ENCODE results near the gene MXD3.
"Not testable (repeated sequence)": the region's sequence is repeated elsewhere in the genome, so short reads cannot be mapped to it uniquely, and the experiment has no call there.

Gene MXD3

GRCh38 chr5:177311723-177312648 lies at the start of gene MXD3:
Gene MXD3, minus strand, starts transcription at chr5:177311898. Its CDS starts 68 bp downstream, at chr5:177311830.
- peak; percentile 91 for DNase-seq

- DNase-seq, result not testable (repeated sequence)
Measured at GRCh38 chr5:177360740-177361139, 49.0 kb upstream of the MXD3 start.

GRCh38 chr5:177359860-177360259 lies 48.2 kb upstream of the MXD3 start:
- DNase-seq, result no peak

- DNase-seq, result no peak
Measured at GRCh38 chr5:177359451-177359851, 47.8 kb upstream of the MXD3 start.

- no peak for DNase-seq
Measured at GRCh38 chr5:177358370-177358819, 46.7 kb upstream of the MXD3 start.

GRCh38 chr5:177357459-177358351 lies 46.0 kb upstream of the MXD3 start, which contains the start of gene RGS14:
Gene RGS14, plus strand, starts transcription at chr5:177357924. Its CDS starts 101 bp downstream, at chr5:177358025.
- DNase-seq, result peak; percentile 66

GRCh38 chr5:177357146-177357458 lies 45.4 kb upstream of the MXD3 start:
- no peak for DNase-seq

GRCh38 chr5:177356746-177357145 lies 45.0 kb upstream of the MXD3 start:
- DNase-seq, result no peak

- DNase-seq, result no peak
Measured at GRCh38 chr5:177355868-177356168, 44.1 kb upstream of the MXD3 start.

GRCh38 chr5:177355162-177355867 lies 43.6 kb upstream of the MXD3 start:
- DNase-seq, result no peak

GRCh38 chr5:177354711-177355110 lies 43.0 kb upstream of the MXD3 start:
- DNase-seq, result no peak

GRCh38 chr5:177354256-177354655 lies 42.6 kb upstream of the MXD3 start:
- no peak for DNase-seq

- no peak for DNase-seq
Measured at GRCh38 chr5:177353093-177353492, 41.4 kb upstream of the MXD3 start.

GRCh38 chr5:177351392-177352329 lies 40.0 kb upstream of the MXD3 start, which contains the start of gene LMAN2:
Gene LMAN2, minus strand, starts transcription at chr5:177351668. Its CDS starts 21 bp downstream, at chr5:177351647.
- DNase-seq, result peak; percentile 88

GRCh38 chr5:177350776-177351391 lies 39.2 kb upstream of the MXD3 start:
- no peak for DNase-seq

- DNase-seq, result no peak
Measured at GRCh38 chr5:177349762-177350161, 38.1 kb upstream of the MXD3 start.

- DNase-seq, result no peak
Measured at GRCh38 chr5:177349362-177349647, 37.6 kb upstream of the MXD3 start.

- no peak for DNase-seq
Measured at GRCh38 chr5:177347699-177348098, 36.0 kb upstream of the MXD3 start.

- no peak for DNase-seq
Measured at GRCh38 chr5:177346820-177347219, 35.1 kb upstream of the MXD3 start.

GRCh38 chr5:177344891-177345290 lies 33.2 kb upstream of the MXD3 start:
- DNase-seq, result no peak

GRCh38 chr5:177343777-177344176 lies 32.1 kb upstream of the MXD3 start:
- no peak for DNase-seq

- not testable (repeated sequence) for DNase-seq
Measured at GRCh38 chr5:177343000-177343399, 31.3 kb upstream of the MXD3 start.
